Liver (tissue), 3 donors: ENCODE measurements around the gene ANKRD9.

Source experiments
- CTCF ChIP-seq: fragments of 150-350 bp; IDR thresholded peaks from 2 replicates; pipeline ENCODE4 v1.5.1; 2017; ENCODE audit warnings: improper control_type of control experiment, low read depth, low read length; ENCODE audit not compliant: missing input control
- EGR1 ChIP-seq, 2 donors: IDR thresholded peaks; 2 replicates each; pipeline ENCODE4 v1.6.1; 2016 to 2018; ENCODE audit warnings: antibody characterized with exemption in 2 of 2, low read depth in 2 of 2
- FOXA1 ChIP-seq: IDR thresholded peaks from 2 replicates; pipeline ENCODE4 v1.6.1; 2016; ENCODE audit warnings: antibody characterized with exemption
- GABPA ChIP-seq, 2 donors: IDR thresholded peaks in 1 of 2; conservative IDR thresholded peaks in 1 of 2; 2 replicates each; pipeline ENCODE4 v1.6.1; 2016; ENCODE audit warnings: antibody characterized with exemption in 2 of 2, mild to moderate bottlenecking in 1 of 2, moderate library complexity in 1 of 2
- HNF4A ChIP-seq, 2 donors: conservative IDR thresholded peaks; 2 replicates each; pipeline ENCODE4 v1.6.1; 2016; ENCODE audit warnings: antibody characterized with exemption in 2 of 2, mild to moderate bottlenecking in 2 of 2
- MAX ChIP-seq: IDR thresholded peaks from 2 replicates; pipeline ENCODE4 v1.6.1; 2016; ENCODE audit warnings: antibody characterized with exemption
- RAD21 ChIP-seq, 2 donors: IDR thresholded peaks; 2 replicates each; pipeline ENCODE4 v1.6.1; 2016; ENCODE audit warnings: antibody characterized with exemption in 2 of 2, mild to moderate bottlenecking in 2 of 2
- RXRA ChIP-seq, 2 donors: IDR thresholded peaks; 2 replicates each; pipeline ENCODE4 v1.6.1; 2017 to 2018; ENCODE audit warnings: antibody characterized with exemption in 2 of 2, mild to moderate bottlenecking in 1 of 2
- TAF1 ChIP-seq: conservative IDR thresholded peaks from 2 replicates; pipeline ENCODE4 v1.6.1; 2016; ENCODE audit warnings: antibody characterized with exemption, mild to moderate bottlenecking
- TF ChIP-seq, protein P1 (sequence below): IDR thresholded peaks from 2 replicates; pipeline ENCODE4 v1.6.1; 2016; ENCODE audit warnings: antibody characterized with exemption
- TF ChIP-seq, protein P2 (sequence below): IDR thresholded peaks from 2 replicates; pipeline ENCODE4 v1.6.1; 2016; ENCODE audit warnings: antibody characterized with exemption
- TF ChIP-seq, protein P3 (sequence below): IDR thresholded peaks from 2 replicates; pipeline ENCODE4 v1.6.1; 2016; ENCODE audit warnings: antibody characterized with exemption, mild to moderate bottlenecking
- donor health status: healthy.
- donor health status: healthy.

DNA sequence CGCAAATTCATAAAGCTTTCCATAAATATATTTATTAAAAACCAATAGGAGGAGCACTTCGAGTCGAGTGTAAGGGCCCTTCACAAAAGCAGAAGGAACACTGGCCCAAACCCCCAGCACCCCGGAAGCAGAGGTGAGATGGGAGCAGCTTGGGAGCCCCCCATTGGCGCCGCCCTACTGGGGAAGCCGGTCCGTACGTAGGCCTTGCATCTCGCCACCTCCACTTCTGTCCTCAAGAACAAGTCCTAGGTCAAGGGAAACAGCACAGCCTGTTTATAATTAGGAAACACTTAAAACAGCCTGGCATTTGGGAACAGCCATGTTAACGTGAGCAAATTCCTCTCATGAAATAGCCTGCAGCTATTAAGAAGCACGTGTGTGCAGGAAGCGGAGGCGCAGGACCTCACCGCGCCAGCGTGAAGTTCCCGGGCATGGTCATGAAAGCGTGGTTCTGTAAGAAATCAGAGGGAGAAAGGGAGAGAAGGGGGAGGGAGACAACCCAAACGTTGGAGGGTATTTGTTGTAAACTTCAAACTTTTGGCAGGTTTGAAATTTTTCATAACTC is 7.7 kb downstream of the ANKRD9 start:
- TF ChIP-seq RAD21 (IDR thresholded peaks at IDR 0.05) (no peak), CTCF (no peak), GABPA (IDR thresholded peaks at IDR 0.05 in 1 of 2, conservative IDR thresholded peaks at IDR 0.05 in 1 of 2) (no peak), EGR1 (IDR thresholded peaks at IDR 0.05; ENCODE audit: low read depth in 2 of 2) (no peak), RXRA (IDR thresholded peaks at IDR 0.05) (no peak), TAF1 (no peak), MAX (no peak), FOXA1 (no peak), HNF4A (conservative IDR thresholded peaks at IDR 0.05) (no peak)
- TF ChIP-seq, protein P1, sequence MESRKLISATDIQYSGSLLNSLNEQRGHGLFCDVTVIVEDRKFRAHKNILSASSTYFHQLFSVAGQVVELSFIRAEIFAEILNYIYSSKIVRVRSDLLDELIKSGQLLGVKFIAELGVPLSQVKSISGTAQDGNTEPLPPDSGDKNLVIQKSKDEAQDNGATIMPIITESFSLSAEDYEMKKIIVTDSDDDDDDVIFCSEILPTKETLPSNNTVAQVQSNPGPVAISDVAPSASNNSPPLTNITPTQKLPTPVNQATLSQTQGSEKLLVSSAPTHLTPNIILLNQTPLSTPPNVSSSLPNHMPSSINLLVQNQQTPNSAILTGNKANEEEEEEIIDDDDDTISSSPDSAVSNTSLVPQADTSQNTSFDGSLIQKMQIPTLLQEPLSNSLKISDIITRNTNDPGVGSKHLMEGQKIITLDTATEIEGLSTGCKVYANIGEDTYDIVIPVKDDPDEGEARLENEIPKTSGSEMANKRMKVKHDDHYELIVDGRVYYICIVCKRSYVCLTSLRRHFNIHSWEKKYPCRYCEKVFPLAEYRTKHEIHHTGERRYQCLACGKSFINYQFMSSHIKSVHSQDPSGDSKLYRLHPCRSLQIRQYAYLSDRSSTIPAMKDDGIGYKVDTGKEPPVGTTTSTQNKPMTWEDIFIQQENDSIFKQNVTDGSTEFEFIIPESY, result no peak
- TF ChIP-seq, protein P2, sequence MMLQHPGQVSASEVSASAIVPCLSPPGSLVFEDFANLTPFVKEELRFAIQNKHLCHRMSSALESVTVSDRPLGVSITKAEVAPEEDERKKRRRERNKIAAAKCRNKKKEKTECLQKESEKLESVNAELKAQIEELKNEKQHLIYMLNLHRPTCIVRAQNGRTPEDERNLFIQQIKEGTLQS, result no peak
- TF ChIP-seq, protein P3, sequence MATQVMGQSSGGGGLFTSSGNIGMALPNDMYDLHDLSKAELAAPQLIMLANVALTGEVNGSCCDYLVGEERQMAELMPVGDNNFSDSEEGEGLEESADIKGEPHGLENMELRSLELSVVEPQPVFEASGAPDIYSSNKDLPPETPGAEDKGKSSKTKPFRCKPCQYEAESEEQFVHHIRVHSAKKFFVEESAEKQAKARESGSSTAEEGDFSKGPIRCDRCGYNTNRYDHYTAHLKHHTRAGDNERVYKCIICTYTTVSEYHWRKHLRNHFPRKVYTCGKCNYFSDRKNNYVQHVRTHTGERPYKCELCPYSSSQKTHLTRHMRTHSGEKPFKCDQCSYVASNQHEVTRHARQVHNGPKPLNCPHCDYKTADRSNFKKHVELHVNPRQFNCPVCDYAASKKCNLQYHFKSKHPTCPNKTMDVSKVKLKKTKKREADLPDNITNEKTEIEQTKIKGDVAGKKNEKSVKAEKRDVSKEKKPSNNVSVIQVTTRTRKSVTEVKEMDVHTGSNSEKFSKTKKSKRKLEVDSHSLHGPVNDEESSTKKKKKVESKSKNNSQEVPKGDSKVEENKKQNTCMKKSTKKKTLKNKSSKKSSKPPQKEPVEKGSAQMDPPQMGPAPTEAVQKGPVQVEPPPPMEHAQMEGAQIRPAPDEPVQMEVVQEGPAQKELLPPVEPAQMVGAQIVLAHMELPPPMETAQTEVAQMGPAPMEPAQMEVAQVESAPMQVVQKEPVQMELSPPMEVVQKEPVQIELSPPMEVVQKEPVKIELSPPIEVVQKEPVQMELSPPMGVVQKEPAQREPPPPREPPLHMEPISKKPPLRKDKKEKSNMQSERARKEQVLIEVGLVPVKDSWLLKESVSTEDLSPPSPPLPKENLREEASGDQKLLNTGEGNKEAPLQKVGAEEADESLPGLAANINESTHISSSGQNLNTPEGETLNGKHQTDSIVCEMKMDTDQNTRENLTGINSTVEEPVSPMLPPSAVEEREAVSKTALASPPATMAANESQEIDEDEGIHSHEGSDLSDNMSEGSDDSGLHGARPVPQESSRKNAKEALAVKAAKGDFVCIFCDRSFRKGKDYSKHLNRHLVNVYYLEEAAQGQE, result no peak
